NCI-H2227 (cell line): ENCODE measurements around the gene GAS2L2.
"Not testable (repeated sequence)": the region's sequence is repeated elsewhere in the genome, so short reads cannot be mapped to it uniquely, and the experiment has no call there.

Experiments
- DNase-seq: peaks from one replicate; lab custom pipeline; 2025; ENCODE audit not compliant: unreplicated experiment; lab: John Stamatoyannopoulos, UW

GAS2L2 gene

GRCh38 chr17:35773679-35774425, 20.8 kb upstream of the GAS2L2 start:
- DNase-seq: no peak

GRCh38 chr17:35773129-35773528, 20.1 kb upstream of the GAS2L2 start:
- no peak for DNase-seq

- no peak for DNase-seq
Observed at GRCh38 chr17:35769895-35770486, 17.0 kb upstream of the GAS2L2 start.

- no peak for DNase-seq
Observed at GRCh38 chr17:35768797-35769196, 15.8 kb upstream of the GAS2L2 start.

GRCh38 chr17:35766903-35767510, 14.0 kb upstream of the GAS2L2 start:
- peak; percentile 14 for DNase-seq

- no peak for DNase-seq
Observed at GRCh38 chr17:35766489-35766877, 13.4 kb upstream of the GAS2L2 start.

GRCh38 chr17:35765756-35766488, 12.9 kb upstream of the GAS2L2 start:
- DNase-seq: no peak

- no peak for DNase-seq
Observed at GRCh38 chr17:35765086-35765710, 12.2 kb upstream of the GAS2L2 start.

GRCh38 chr17:35764123-35764991, 11.3 kb upstream of the GAS2L2 start:
- DNase-seq: peak; percentile 92

- no peak for DNase-seq
Observed at GRCh38 chr17:35763767-35764122, 10.7 kb upstream of the GAS2L2 start.

- DNase-seq: no peak
Observed at GRCh38 chr17:35761601-35762000, 8.6 kb upstream of the GAS2L2 start.

GRCh38 chr17:35760587-35760986, 7.5 kb upstream of the GAS2L2 start, which contains the start of gene C17orf50:
Gene C17orf50, plus strand, starts transcription at chr17:35760887. Its CDS starts 55 bp downstream, at chr17:35760942.
- no peak for DNase-seq

GRCh38 chr17:35757243-35757642, 4.2 kb upstream of the GAS2L2 start:
- no peak for DNase-seq

- DNase-seq: no peak
Observed at GRCh38 chr17:35752471-35752870, 568 bp downstream of the GAS2L2 start.

- DNase-seq: not testable (repeated sequence)
Observed at GRCh38 chr17:35751541-35751940, 1.5 kb downstream of the GAS2L2 start.

- no peak for DNase-seq
Observed at GRCh38 chr17:35750526-35751395, 2.3 kb downstream of the GAS2L2 start.

GRCh38 chr17:35749560-35750412, 3.3 kb downstream of the GAS2L2 start:
- DNase-seq: peak; percentile 21

GRCh38 chr17:35748979-35749378, 4.1 kb downstream of the GAS2L2 start:
- no peak for DNase-seq
